ENCODE results near the gene DDAH1.

GRCh38 chr1:85368073-85368770, 96.7 kb downstream of the DDAH1 start:
- TF ChIP-seq RBBP5 (IDR thresholded peaks at IDR 0.05; ENCODE audit: borderline replicate concordance, low read depth, low read length): no peak
- no peak for TF ChIP-seq CREB1 (IDR thresholded peaks at IDR 0.05)
- no peak for TF ChIP-seq POLR2AphosphoS5 (IDR thresholded peaks at IDR 0.05; ENCODE audit: low read depth, low read length)
- no peak for TF ChIP-seq CTCF (IDR thresholded peaks at IDR 0.05; ENCODE audit: control extremely low read depth in 1 of 3, insufficient read depth in 1 of 3, low read depth in 1 of 3, low read length in 3 of 3)
- no peak for TF ChIP-seq TCF12 (IDR thresholded peaks at IDR 0.05; ENCODE audit: low read depth, low read length)
- no peak for TF ChIP-seq MAX (IDR thresholded peaks at IDR 0.05)
- TF ChIP-seq HDAC2 (IDR thresholded peaks at IDR 0.05; ENCODE audit: borderline replicate concordance in 1 of 2, low read depth in 2 of 2, low read length in 2 of 2): no peak
- TF ChIP-seq EZH2 (IDR thresholded peaks at IDR 0.05; ENCODE audit: low read depth, low read length, severe bottlenecking): no peak
- no peak for TF ChIP-seq POLR2A (IDR thresholded peaks at IDR 0.05; ENCODE audit: control extremely low read depth in 1 of 2, low read depth in 2 of 2, low read length in 2 of 2)
- no peak for TF ChIP-seq EP300 (IDR thresholded peaks at IDR 0.05; ENCODE audit: borderline replicate concordance in 1 of 2, low read depth in 2 of 2, low read length in 2 of 2)
- no peak for TF ChIP-seq RFX5 (IDR thresholded peaks at IDR 0.05; ENCODE audit: borderline replicate concordance, low read depth, low read length)
- TF ChIP-seq CBX8 (IDR thresholded peaks at IDR 0.05; ENCODE audit: borderline replicate concordance, low read depth, low read length): no peak
- TF ChIP-seq CHD7 (IDR thresholded peaks at IDR 0.05; ENCODE audit: insufficient replicate concordance, low read length): no peak
- TF ChIP-seq JUN (IDR thresholded peaks at IDR 0.05; ENCODE audit: low read depth, low read length): no peak
